ENCODE results near the gene MEGF6. TPM values are rescaled to one million over a fixed set of nuclear protein-coding genes. Genes with fewer than 3 reads are reported as not detected.
A peak's percentile ranks its signal among the peaks of the same experiment; 100 is the strongest.

MEGF6 gene
- total RNA-seq, 1 donor from 2014 or later: 57.1 TPM

- no peak for TF ChIP-seq CTCF (IDR thresholded peaks at IDR 0.05)
- Histone ChIP-seq H3K4me1 (peaks cover 52% of the 10 kb centered on the region), H3K36me3 (no peaks in the 10 kb centered on the region), H3K9me3 (no peaks in the 10 kb centered on the region), H3K27ac (peak overlapping the region; percentile 34), H3K4me3 (no peak overlapping the region), H3K27me3 (ENCODE audit: low read depth) (no peaks in the 10 kb centered on the region)
- ATAC-seq: peak; percentile 4 to 18
- DNase-seq: no peak
- intact Hi-C loops (cut with DNase I): no loop called here
Measured at GRCh38 chr1:3543076-3544039, 68.0 kb downstream of the MEGF6 start.

GRCh38 chr1:3542676-3543075 lies 68.6 kb downstream of the MEGF6 start:
- Histone ChIP-seq H3K36me3 (no peaks in the 10 kb centered on the region), H3K27ac (peak overlapping the region; percentile 34), H3K27me3 (ENCODE audit: low read depth) (no peaks in the 10 kb centered on the region), H3K4me3 (no peak overlapping the region), H3K4me1 (peaks cover 52% of the 10 kb centered on the region), H3K9me3 (no peaks in the 10 kb centered on the region)
- DNase-seq (no peak), ATAC-seq (no peak)
- intact Hi-C loops (cut with DNase I): no loop called here
- no peak for TF ChIP-seq CTCF (IDR thresholded peaks at IDR 0.05)

- ATAC-seq (no peak), DNase-seq (no peak)
Measured at GRCh38 chr1:3541936-3542335, 69.4 kb downstream of the MEGF6 start.

GRCh38 chr1:3541465-3541864 lies 69.8 kb downstream of the MEGF6 start:
- Histone ChIP-seq H3K27me3 (ENCODE audit: low read depth) (no peaks in the 10 kb centered on the region), H3K4me3 (no peak overlapping the region), H3K27ac (peak overlapping the region; percentile 41), H3K36me3 (no peaks in the 10 kb centered on the region), H3K4me1 (peaks cover 49% of the 10 kb centered on the region), H3K9me3 (no peaks in the 10 kb centered on the region)
- DNase-seq: no peak
- TF ChIP-seq CTCF (IDR thresholded peaks at IDR 0.05): no peak
- intact Hi-C loops (cut with DNase I): no loop called here
- ATAC-seq: no peak

More at GRCh38 chr1:3541936-3542335, 69.4 kb downstream of the MEGF6 start:
- intact Hi-C loops (cut with DNase I): no loop called here
- no peaks in the 10 kb centered on the region for H3K27me3 ChIP-seq (ENCODE audit: low read depth)
- TF ChIP-seq CTCF (IDR thresholded peaks at IDR 0.05): no peak
- peaks cover 46% of the 10 kb centered on the region for H3K4me1 ChIP-seq
- no peaks in the 10 kb centered on the region for H3K9me3 ChIP-seq
- H3K27ac ChIP-seq: peak overlapping the region; percentile 41
- H3K36me3 ChIP-seq: no peaks in the 10 kb centered on the region
- no peak overlapping the region for H3K4me3 ChIP-seq

GRCh38 chr1:3540876-3541275 lies 70.4 kb downstream of the MEGF6 start:
- Histone ChIP-seq H3K4me3 (no peak overlapping the region), H3K4me1 (peaks cover 49% of the 10 kb centered on the region), H3K27ac (peak overlapping the region; percentile 41), H3K27me3 (ENCODE audit: low read depth) (no peaks in the 10 kb centered on the region), H3K9me3 (no peaks in the 10 kb centered on the region), H3K36me3 (no peaks in the 10 kb centered on the region)
- no peak for TF ChIP-seq CTCF (IDR thresholded peaks at IDR 0.05)
- intact Hi-C loops (cut with DNase I): no loop called here
- ATAC-seq: no peak
- DNase-seq: no peak

Data from lower lobe of right lung (tissue), 2 donors.